Smooth muscle cell (in vitro differentiated cells): ENCODE results near the gene TENT5D. TPM values are rescaled to one million over a fixed set of nuclear protein-coding genes. Genes with fewer than 3 reads are reported as not detected.

Experiments
- DNase-seq: peaks from one replicate; lab custom pipeline; 2025; ENCODE audit not compliant: unreplicated experiment; lab: John Stamatoyannopoulos, UW
- H2AFZ ChIP-seq: fragments of 200-600 bp; sonication (generic); 2 replicates; pipeline ENCODE4 v1.6.0; 2016; ENCODE audit warnings: antibody characterized with exemption, low read depth, mild to moderate bottlenecking
- H3F3A ChIP-seq: fragments of 200-600 bp; sonication (generic); 2 replicates; pipeline ENCODE4 v1.6.0; 2017; ENCODE audit warnings: antibody characterized with exemption, low read depth
- H3K27ac ChIP-seq: fragments of 200-600 bp; sonication (generic); 2 replicates; pipeline ENCODE4 v1.5.1; 2016; ENCODE audit warnings: low read depth, mild to moderate bottlenecking
- H3K27me3 ChIP-seq: fragments of 200-600 bp; sonication (generic); 2 replicates; pipeline ENCODE4 v1.6.1; 2016; ENCODE audit warnings: low read depth, mild to moderate bottlenecking
- H3K36me3 ChIP-seq: fragments of 200-600 bp; sonication (generic); 2 replicates; pipeline ENCODE4 v1.5.1; 2016; ENCODE audit warnings: low read depth
- H3K4me1 ChIP-seq: fragments of 200-600 bp; sonication (generic); 2 replicates; pipeline ENCODE4 v1.5.1; 2016; ENCODE audit warnings: low read depth
- H3K4me2 ChIP-seq: fragments of 200-600 bp; sonication (generic); 2 replicates; pipeline ENCODE4 v1.6.0; 2016; ENCODE audit warnings: mild to moderate bottlenecking
- H3K4me3 ChIP-seq: fragments of 200-600 bp; sonication (generic); 2 replicates; pipeline ENCODE4 v1.5.1; 2016; ENCODE audit warnings: mild to moderate bottlenecking
- H3K79me2 ChIP-seq: fragments of 200-600 bp; sonication (generic); 2 replicates; pipeline ENCODE4 v1.6.0; 2016; ENCODE audit warnings: low read depth, mild to moderate bottlenecking
- H3K9ac ChIP-seq: fragments of 200-600 bp; sonication (generic); 2 replicates; pipeline ENCODE4 v1.6.0; 2016; ENCODE audit warnings: low read depth
- H3K9me3 ChIP-seq: fragments of 200-600 bp; sonication (generic); replicated peaks from 2 replicates; pipeline ENCODE4 v1.5.1; 2016; ENCODE audit warnings: low read depth
- H4K20me1 ChIP-seq: fragments of 200-600 bp; sonication (generic); 2 replicates; pipeline ENCODE4 v1.6.0; 2016; ENCODE audit warnings: low read depth
- WGBS: methylation state at CpG from one replicate; pipeline ENCODE4 v1.1.7; 2016; ENCODE audit warnings: low lambda C conversion rate; 5-methylcytosine and 5-hydroxymethylcytosine counted together
- polyA plus RNA-seq: library from polyadenylated mRNA; unstranded; fragments of >200 nt; fragmentation: Nextera tagmentation; extraction: Ambion mirVana; gene quantifications from 2 replicates; pipeline ENCODE4 v1.2.1, GENCODE V29; 2016
- total RNA-seq: library from RNA; depleted of rRNA; stranded (reverse); fragments of >200 nt; gene quantifications from 2 replicates; pipeline ENCODE4 v1.2.3, GENCODE V29; 2014
- TF ChIP-seq, protein P1 (sequence below): fragments of 200-600 bp; sonication (generic); IDR thresholded peaks from 2 replicates; pipeline ENCODE4 v1.5.1; 2017; ENCODE audit warnings: borderline replicate concordance, mild to moderate bottlenecking, antibody characterized with exemption; ENCODE audit not compliant: insufficient read depth, poor library complexity, severe bottlenecking

TENT5D gene
- total and polyA plus RNA-seq, 2 experiments from 2014 or later = not detected

DNA sequence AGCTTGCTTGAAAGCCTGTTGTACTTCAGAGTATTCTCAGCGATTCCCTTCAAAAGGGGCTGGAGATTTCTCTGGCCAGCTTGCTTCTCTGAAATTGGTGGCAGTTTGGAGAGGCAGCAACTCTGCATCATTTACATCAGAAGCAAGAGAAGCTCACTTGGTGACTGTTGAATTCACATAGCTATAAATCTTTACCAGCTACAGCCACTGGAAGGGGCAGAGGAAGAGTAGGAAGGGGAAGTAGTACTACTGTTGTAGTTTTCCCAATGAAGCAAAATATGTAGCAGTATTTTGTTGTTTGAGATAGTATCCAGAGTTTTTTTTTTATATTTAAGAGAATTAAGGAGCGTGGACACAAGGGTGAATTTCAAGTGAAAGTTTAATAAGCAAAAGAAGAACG lies 2.8 kb downstream of the TENT5D start:
- Histone ChIP-seq H3K27ac (no peak overlapping the region), H3K9ac (no peak overlapping the region), H3K79me2 (no peaks in the 10 kb centered on the region), H3K9me3 (no peaks in the 10 kb centered on the region), H3K27me3 (no peaks in the 10 kb centered on the region), H3K4me2 (no peak overlapping the region), H4K20me1 (no peaks in the 10 kb centered on the region), H3K36me3 (no peaks in the 10 kb centered on the region), H3F3A (no peaks in the 10 kb centered on the region), H2AFZ (no peak overlapping the region), H3K4me1 (no peaks in the 10 kb centered on the region), H3K4me3 (no peak overlapping the region)
- 60% methylated on average over 3 of the region's 3 CpGs for WGBS
- no peak for DNase-seq
- TF ChIP-seq, protein P1, sequence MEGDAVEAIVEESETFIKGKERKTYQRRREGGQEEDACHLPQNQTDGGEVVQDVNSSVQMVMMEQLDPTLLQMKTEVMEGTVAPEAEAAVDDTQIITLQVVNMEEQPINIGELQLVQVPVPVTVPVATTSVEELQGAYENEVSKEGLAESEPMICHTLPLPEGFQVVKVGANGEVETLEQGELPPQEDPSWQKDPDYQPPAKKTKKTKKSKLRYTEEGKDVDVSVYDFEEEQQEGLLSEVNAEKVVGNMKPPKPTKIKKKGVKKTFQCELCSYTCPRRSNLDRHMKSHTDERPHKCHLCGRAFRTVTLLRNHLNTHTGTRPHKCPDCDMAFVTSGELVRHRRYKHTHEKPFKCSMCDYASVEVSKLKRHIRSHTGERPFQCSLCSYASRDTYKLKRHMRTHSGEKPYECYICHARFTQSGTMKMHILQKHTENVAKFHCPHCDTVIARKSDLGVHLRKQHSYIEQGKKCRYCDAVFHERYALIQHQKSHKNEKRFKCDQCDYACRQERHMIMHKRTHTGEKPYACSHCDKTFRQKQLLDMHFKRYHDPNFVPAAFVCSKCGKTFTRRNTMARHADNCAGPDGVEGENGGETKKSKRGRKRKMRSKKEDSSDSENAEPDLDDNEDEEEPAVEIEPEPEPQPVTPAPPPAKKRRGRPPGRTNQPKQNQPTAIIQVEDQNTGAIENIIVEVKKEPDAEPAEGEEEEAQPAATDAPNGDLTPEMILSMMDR = no peak

DNA sequence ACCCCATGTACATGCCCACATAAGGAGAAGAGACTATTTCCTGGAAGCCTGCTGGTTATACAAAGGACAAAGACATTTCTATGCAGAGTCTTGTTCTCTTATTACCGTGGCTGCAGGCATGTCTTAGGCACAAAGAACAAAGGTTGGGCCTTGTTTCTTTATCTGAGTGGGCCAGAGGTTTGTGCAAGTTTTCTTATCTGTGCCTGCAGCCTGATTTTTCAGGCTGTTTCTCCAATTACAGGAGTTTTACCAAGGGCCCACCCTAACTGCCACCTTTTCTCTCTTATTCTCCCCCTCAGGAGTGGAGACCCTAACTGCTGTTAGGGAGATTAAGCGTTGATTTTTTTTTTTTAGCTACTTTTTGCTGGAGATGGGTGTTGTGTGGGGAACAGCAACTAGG lies 3.5 kb downstream of the TENT5D start:
- H3K4me3 ChIP-seq = no peak overlapping the region
- no peak overlapping the region for H3K27ac ChIP-seq
- no peaks in the 10 kb centered on the region for H3K4me1 ChIP-seq
- no peak overlapping the region for H3K9ac ChIP-seq
- H3K9me3 ChIP-seq = no peaks in the 10 kb centered on the region
- TF ChIP-seq, protein P1 = no peak
- H3K36me3 ChIP-seq = no peaks in the 10 kb centered on the region
- H3F3A ChIP-seq = no peaks in the 10 kb centered on the region
- no peak for DNase-seq
- no peaks in the 10 kb centered on the region for H3K27me3 ChIP-seq
- 63% methylated on average over 2 of the region's 2 CpGs for WGBS
- no peak overlapping the region for H3K4me2 ChIP-seq
- H4K20me1 ChIP-seq = no peaks in the 10 kb centered on the region
- no peak overlapping the region for H2AFZ ChIP-seq
- H3K79me2 ChIP-seq = no peaks in the 10 kb centered on the region

DNA sequence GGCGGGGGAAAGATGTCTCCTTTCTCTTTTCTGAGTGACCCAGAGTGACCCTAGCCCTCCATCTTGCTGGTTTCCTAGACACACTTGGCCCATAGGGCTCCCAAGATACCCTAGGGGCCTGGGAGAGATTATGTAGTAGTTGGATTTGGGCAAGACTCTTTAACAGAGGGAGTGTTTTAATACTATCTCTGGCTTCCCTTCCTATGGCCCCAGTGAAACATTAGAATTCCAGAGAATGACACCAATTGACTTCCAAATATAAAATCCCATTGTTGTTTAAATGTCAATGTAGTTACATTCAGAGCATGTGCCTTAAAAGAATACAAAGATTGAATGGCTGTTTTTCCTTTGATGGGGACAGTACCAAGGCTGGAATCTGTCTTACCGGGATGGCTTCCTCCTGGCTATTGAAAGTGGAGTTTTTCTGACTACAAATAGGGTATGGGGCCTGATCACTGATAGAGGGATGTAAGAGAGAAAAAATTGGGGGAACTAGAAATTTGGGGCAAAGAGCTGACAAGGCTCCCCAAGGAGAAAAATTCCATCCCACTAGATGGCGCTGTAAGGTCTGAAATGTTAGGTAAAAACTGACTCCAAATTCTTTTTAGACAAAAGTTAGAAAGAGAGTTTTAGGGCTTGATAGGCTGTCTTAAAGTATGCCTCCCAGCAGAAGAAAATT lies 10.7 kb downstream of the TENT5D start:
- TF ChIP-seq, protein P1 = peak; percentile 28
- Histone ChIP-seq H3K4me3 (no peak overlapping the region), H3F3A (no peaks in the 10 kb centered on the region), H3K79me2 (no peaks in the 10 kb centered on the region), H3K9ac (no peak overlapping the region), H3K27me3 (no peaks in the 10 kb centered on the region), H3K36me3 (no peaks in the 10 kb centered on the region), H4K20me1 (no peaks in the 10 kb centered on the region), H3K9me3 (no peaks in the 10 kb centered on the region), H3K4me2 (no peak overlapping the region), H3K27ac (no peak overlapping the region), H2AFZ (no peak overlapping the region), H3K4me1 (no peaks in the 10 kb centered on the region)
- DNase-seq = no peak
- 58% methylated on average over 3 of the region's 3 CpGs for WGBS

DNA sequence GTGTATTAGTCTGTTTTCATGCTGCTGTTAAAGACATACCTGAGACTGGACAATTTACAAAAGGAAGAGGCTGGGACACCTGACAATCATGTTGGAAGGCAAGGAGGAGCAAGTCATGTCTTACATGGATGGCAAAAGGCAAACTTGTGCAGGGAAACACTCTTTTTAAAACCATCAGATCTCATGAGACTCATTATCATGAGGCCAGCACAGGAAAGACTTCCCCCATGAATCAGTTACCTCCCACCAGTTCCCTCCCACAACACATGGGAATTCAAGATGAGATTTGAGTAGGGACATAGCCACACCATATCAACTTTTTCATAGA lies 11.2 kb downstream of the TENT5D start:
- no peaks in the 10 kb centered on the region for H3F3A ChIP-seq
- no peaks in the 10 kb centered on the region for H3K27me3 ChIP-seq
- no peak overlapping the region for H3K27ac ChIP-seq
- H3K9me3 ChIP-seq = no peaks in the 10 kb centered on the region
- H3K4me2 ChIP-seq = no peak overlapping the region
- H4K20me1 ChIP-seq = no peaks in the 10 kb centered on the region
- H2AFZ ChIP-seq = no peak overlapping the region
- H3K79me2 ChIP-seq = no peaks in the 10 kb centered on the region
- no peaks in the 10 kb centered on the region for H3K36me3 ChIP-seq
- DNase-seq = no peak
- TF ChIP-seq, protein P1 = no peak
- no peak overlapping the region for H3K9ac ChIP-seq
- no peaks in the 10 kb centered on the region for H3K4me1 ChIP-seq
- no peak overlapping the region for H3K4me3 ChIP-seq
